ENCODE data around the gene HHAT.

Gene HHAT

GRCh38 chr1:210600421-210601159 lies 271.9 kb downstream of the HHAT start:
- ATAC-seq (no peak), DNase-seq (no peak)

- ATAC-seq = no peak
Observed at GRCh38 chr1:210603123-210603522, 274.4 kb downstream of the HHAT start.

GRCh38 chr1:210605099-210605498 lies 276.4 kb downstream of the HHAT start:
- ATAC-seq (no peak), DNase-seq (no peak)

More at GRCh38 chr1:210603123-210603522, 274.4 kb downstream of the HHAT start:
- no peak for DNase-seq

GRCh38 chr1:210607361-210607760 lies 278.7 kb downstream of the HHAT start:
- ATAC-seq (no peak), DNase-seq (no peak)

GRCh38 chr1:210608767-210609166 lies 280.1 kb downstream of the HHAT start:
- ATAC-seq (no peak), DNase-seq (no peak)

- DNase-seq (no peak), ATAC-seq (no peak)
Observed at GRCh38 chr1:210616356-210616755, 287.7 kb downstream of the HHAT start.

GRCh38 chr1:210617293-210617692 lies 288.6 kb downstream of the HHAT start:
- DNase-seq = no peak
- no peak for ATAC-seq

- ATAC-seq (no peak), DNase-seq (no peak)
Observed at GRCh38 chr1:210618369-210618768, 289.7 kb downstream of the HHAT start.

- DNase-seq = no peak
- no peak for ATAC-seq
Observed at GRCh38 chr1:210620867-210621488, 292.3 kb downstream of the HHAT start.

GRCh38 chr1:210621712-210622111 lies 293.0 kb downstream of the HHAT start:
- no peak for DNase-seq
- no peak for ATAC-seq

- ATAC-seq = no peak
Observed at GRCh38 chr1:210624722-210625121, 296.0 kb downstream of the HHAT start.

GRCh38 chr1:210625715-210626114 lies 297.0 kb downstream of the HHAT start:
- no peak for ATAC-seq
- no peak for DNase-seq

More at GRCh38 chr1:210624722-210625121, 296.0 kb downstream of the HHAT start:
- DNase-seq = no peak

GRCh38 chr1:210626341-210626740 lies 297.6 kb downstream of the HHAT start:
- DNase-seq (no peak), ATAC-seq (no peak)

GRCh38 chr1:210627755-210628154 lies 299.1 kb downstream of the HHAT start:
- no peak for DNase-seq
- ATAC-seq = no peak

- ATAC-seq (no peak), DNase-seq (no peak)
Observed at GRCh38 chr1:210629276-210629675, 300.6 kb downstream of the HHAT start.

- ATAC-seq = no peak
- DNase-seq = no peak
Observed at GRCh38 chr1:210631399-210631798, 302.7 kb downstream of the HHAT start.

GRCh38 chr1:210633140-210633539 lies 304.4 kb downstream of the HHAT start:
- no peak for DNase-seq
- no peak for ATAC-seq

GRCh38 chr1:210633636-210634035 lies 304.9 kb downstream of the HHAT start:
- no peak for ATAC-seq
- DNase-seq = no peak

GRCh38 chr1:210635108-210635507 lies 306.4 kb downstream of the HHAT start:
- no peak for DNase-seq
- no peak for ATAC-seq

- DNase-seq (no peak), ATAC-seq (no peak)
Observed at GRCh38 chr1:210641582-210641981, 312.9 kb downstream of the HHAT start.

GRCh38 chr1:210645582-210646257 lies 317.0 kb downstream of the HHAT start:
- no peak for DNase-seq
- no peak for ATAC-seq

- DNase-seq (no peak), ATAC-seq (no peak)
Observed at GRCh38 chr1:210646258-210646616, 317.5 kb downstream of the HHAT start.

Measured in stimulated activated naive CD8-positive, alpha-beta T cell treated with anti-CD3 and anti-CD28 coated beads, Interleukin-15, Interleukin-2, amounts not matched to agents 100 U/mL and 50 U/mL, for 24 hours (primary cell).